ENCODE data around the gene SNAPC1.

DNA sequence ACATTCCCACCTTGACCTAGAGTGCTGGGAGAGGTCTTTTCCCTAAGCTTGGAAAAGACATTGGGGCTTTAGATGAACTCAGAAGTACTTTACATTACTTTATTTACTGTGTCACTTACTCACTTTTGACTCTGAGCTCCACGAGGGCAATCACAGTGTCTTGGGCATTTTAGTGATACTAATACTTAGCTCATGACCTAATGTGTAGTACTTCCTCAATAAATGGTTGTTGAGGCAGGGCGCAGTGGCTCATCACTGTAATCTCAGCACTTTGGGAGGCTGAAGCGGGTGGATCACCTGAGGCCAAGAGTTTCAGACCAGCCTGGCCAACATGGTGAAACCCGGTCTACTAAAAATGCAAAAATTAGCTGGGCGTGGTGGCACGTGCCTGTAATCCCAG lies 19.8 kb upstream of the SNAPC1 start:
- TF ChIP-seq, protein P1, sequence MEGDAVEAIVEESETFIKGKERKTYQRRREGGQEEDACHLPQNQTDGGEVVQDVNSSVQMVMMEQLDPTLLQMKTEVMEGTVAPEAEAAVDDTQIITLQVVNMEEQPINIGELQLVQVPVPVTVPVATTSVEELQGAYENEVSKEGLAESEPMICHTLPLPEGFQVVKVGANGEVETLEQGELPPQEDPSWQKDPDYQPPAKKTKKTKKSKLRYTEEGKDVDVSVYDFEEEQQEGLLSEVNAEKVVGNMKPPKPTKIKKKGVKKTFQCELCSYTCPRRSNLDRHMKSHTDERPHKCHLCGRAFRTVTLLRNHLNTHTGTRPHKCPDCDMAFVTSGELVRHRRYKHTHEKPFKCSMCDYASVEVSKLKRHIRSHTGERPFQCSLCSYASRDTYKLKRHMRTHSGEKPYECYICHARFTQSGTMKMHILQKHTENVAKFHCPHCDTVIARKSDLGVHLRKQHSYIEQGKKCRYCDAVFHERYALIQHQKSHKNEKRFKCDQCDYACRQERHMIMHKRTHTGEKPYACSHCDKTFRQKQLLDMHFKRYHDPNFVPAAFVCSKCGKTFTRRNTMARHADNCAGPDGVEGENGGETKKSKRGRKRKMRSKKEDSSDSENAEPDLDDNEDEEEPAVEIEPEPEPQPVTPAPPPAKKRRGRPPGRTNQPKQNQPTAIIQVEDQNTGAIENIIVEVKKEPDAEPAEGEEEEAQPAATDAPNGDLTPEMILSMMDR (IDR thresholded peaks at IDR 0.05): no peak
- TF ChIP-seq POLR2AphosphoS5 (IDR thresholded peaks at IDR 0.05): no peak
